ENCODE measurements around the gene SLC66A2. TPM values are rescaled to one million over a fixed set of nuclear protein-coding genes. Genes with fewer than 3 reads are reported as not detected.

SLC66A2 gene
- total RNA-seq, 1 experiment from 2014 or later = 52.8 TPM

DNA sequence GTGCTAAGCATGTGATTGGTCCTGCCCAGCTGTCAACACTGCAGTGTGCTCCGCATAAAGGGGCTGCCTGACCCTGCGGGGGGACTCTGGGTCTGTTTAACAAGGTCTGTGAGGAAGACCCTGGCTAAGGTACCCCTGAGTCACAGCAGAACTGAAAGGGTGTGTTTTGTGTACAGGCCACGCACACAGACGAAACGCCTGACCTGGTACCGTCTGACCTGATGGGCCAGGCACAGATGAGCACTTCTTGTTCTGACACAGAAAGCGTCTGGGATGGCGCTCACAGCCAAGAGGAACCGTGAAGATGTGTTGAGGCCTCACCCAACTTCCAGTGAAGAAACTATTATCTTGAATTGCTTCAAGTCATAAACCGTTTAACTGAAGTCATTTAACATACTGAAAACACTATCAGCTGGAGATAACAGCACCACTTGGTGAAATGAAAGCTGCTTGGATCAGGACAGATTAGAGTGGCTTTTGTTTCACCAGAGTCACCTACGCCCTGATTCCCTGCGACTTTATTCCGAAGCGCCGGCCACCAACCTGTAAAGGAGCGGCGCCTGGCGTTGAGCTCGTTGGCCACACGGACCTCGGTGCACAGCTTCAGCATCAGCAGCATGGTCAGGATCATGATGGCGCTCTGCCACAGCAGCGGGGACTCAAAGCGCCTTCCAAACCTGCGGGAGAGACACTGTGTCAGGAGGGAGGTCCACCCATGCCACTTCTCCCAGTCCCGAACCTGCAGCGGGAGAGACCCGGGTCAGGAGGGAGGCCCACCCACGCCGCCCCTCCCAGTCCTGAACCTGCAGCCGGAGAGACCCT is 8.5 kb downstream of the SLC66A2 start:
- Histone ChIP-seq H3K9ac (ENCODE audit: low read length) (no peak overlapping the region), H3K27ac (ENCODE audit: low read length) (no peak overlapping the region), H3K27me3 (ENCODE audit: low read length) (no peaks in the 10 kb centered on the region), H3K36me3 (ENCODE audit: low read depth, low read length) (no peaks in the 10 kb centered on the region; the same call in 1 of the 2 replicates), H3K9me3 (ENCODE audit: low read length) (no peaks in the 10 kb centered on the region), H3K4me1 (ENCODE audit: insufficient read depth, low read length) (peaks cover 6% of the 10 kb centered on the region; the same call in 1 of the 2 replicates), H3K4me2 (ENCODE audit: low read length) (no peak overlapping the region), H3F3A (ENCODE audit: low read length, unreplicated experiment) (no peaks in the 10 kb centered on the region), H3K4me3 (ENCODE audit: low read length) (no peak overlapping the region), H4K20me1 (ENCODE audit: low read length) (0 out of 2 replicates have a peak, but pooled peaks cover 4% of the 10 kb centered on the region), H2AFZ (ENCODE audit: low read length) (no peak overlapping the region), H3K79me2 (ENCODE audit: low read length) (peaks cover 73% of the 10 kb centered on the region), H3K9me2 (replicated peaks; ENCODE audit: low read length) (no peaks in the 10 kb centered on the region)
- BruUV-seq (replicated peaks) = no TSS peak
- DNase-seq = no peak
- ChIA-PET POLR2A (ENCODE audit: unreplicated experiment) (no interaction called here), CTCF (no interaction called here)
- no peak for ATAC-seq
- intact Hi-C loops (cut with micrococcal nuclease) = no loop called here
- TF ChIP-seq EZH2phosphoT487 (IDR thresholded peaks at IDR 0.05; ENCODE audit: borderline replicate concordance, low read length) (no peak), EZH2 (IDR thresholded peaks at IDR 0.05; ENCODE audit: low read length, unreplicated experiment) (no peak)
- TF ChIP-seq, protein P1, sequence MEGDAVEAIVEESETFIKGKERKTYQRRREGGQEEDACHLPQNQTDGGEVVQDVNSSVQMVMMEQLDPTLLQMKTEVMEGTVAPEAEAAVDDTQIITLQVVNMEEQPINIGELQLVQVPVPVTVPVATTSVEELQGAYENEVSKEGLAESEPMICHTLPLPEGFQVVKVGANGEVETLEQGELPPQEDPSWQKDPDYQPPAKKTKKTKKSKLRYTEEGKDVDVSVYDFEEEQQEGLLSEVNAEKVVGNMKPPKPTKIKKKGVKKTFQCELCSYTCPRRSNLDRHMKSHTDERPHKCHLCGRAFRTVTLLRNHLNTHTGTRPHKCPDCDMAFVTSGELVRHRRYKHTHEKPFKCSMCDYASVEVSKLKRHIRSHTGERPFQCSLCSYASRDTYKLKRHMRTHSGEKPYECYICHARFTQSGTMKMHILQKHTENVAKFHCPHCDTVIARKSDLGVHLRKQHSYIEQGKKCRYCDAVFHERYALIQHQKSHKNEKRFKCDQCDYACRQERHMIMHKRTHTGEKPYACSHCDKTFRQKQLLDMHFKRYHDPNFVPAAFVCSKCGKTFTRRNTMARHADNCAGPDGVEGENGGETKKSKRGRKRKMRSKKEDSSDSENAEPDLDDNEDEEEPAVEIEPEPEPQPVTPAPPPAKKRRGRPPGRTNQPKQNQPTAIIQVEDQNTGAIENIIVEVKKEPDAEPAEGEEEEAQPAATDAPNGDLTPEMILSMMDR (conservative IDR thresholded peaks at IDR 0.05; ENCODE audit: low read depth, low read length) = no peak

DNA sequence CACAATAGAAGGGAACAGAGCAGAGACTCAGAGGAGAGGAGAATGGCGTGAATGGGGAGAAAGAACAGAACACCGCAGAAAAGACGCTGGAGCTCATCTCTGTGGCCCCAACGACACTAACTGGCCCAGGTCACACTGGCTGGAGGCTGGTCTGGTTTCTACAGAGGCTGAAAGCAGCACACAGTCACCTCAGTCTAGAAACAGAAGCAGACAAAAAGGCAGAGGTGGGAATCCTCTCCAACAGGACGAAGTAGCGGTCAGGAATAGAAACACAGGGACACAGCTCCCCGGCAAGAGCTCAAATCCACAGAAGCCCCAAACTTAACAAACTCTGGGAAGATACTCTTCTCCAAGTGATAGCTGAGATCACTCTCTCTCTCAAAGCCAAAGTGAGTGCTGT is 9.2 kb downstream of the SLC66A2 start:
- DNase-seq (no peak), ATAC-seq (no peak)
- Histone ChIP-seq H3K9ac (ENCODE audit: low read length) (no peak overlapping the region), H3K36me3 (ENCODE audit: low read depth, low read length) (no peaks in the 10 kb centered on the region; the same call in 1 of the 2 replicates), H3K9me3 (ENCODE audit: low read length) (no peaks in the 10 kb centered on the region), H3K79me2 (ENCODE audit: low read length) (peaks cover 76% of the 10 kb centered on the region), H3K4me3 (ENCODE audit: low read length) (no peak overlapping the region), H2AFZ (ENCODE audit: low read length) (no peak overlapping the region), H3K4me2 (ENCODE audit: low read length) (no peak overlapping the region), H3K27ac (ENCODE audit: low read length) (no peak overlapping the region), H3K27me3 (ENCODE audit: low read length) (no peaks in the 10 kb centered on the region), H3F3A (ENCODE audit: low read length, unreplicated experiment) (no peaks in the 10 kb centered on the region), H3K9me2 (replicated peaks; ENCODE audit: low read length) (no peaks in the 10 kb centered on the region), H3K4me1 (ENCODE audit: insufficient read depth, low read length) (peaks cover 5% of the 10 kb centered on the region; the same call in 1 of the 2 replicates), H4K20me1 (ENCODE audit: low read length) (0 out of 2 replicates have a peak, but pooled peaks cover 4% of the 10 kb centered on the region)
- intact Hi-C loops (cut with micrococcal nuclease) = no loop called here
- TF ChIP-seq EZH2phosphoT487 (IDR thresholded peaks at IDR 0.05; ENCODE audit: borderline replicate concordance, low read length) = no peak
- TF ChIP-seq, protein P1 (conservative IDR thresholded peaks at IDR 0.05; ENCODE audit: low read depth, low read length) = no peak
- TF ChIP-seq EZH2 (IDR thresholded peaks at IDR 0.05; ENCODE audit: low read length, unreplicated experiment) = no peak
- POLR2A ChIA-PET (ENCODE audit: unreplicated experiment) = no interaction called here
- BruUV-seq (replicated peaks) = no TSS peak
- CTCF ChIA-PET = interaction anchor here (0.6 kb wide), 1 partner anchor 92 kb away, joined by 3 read pairs; no protein-coding TSS in a partner anchor
